GM12892 (cell line): ENCODE results near the gene LEMD1.

Experiments
- DNase-seq: peaks from one replicate; pipeline ENCODE4 v3.0.0; 2011; ENCODE audit not compliant: insufficient read length
- FAIRE-seq: peaks from 2 replicates; lab custom pipeline; 2011; peaks lifted over from hg19 to GRCh38; lab: Jason Lieb, UNC
- POLR2A ChIP-seq: IDR thresholded peaks from 2 replicates; pipeline ENCODE4 v1.6.1; 2011; ENCODE audit warnings: low read depth, low read length, control low read depth
- POLR2AphosphoS5 ChIP-seq: IDR thresholded peaks from 2 replicates; pipeline ENCODE4 v1.6.1; 2011; ENCODE audit warnings: low read depth, low read length, control low read depth
- TAF1 ChIP-seq: IDR thresholded peaks from 2 replicates; pipeline ENCODE4 v1.6.1; 2011; ENCODE audit warnings: low read depth, mild to moderate bottlenecking, control low read depth, low read length, borderline replicate concordance

LEMD1 gene

DNA sequence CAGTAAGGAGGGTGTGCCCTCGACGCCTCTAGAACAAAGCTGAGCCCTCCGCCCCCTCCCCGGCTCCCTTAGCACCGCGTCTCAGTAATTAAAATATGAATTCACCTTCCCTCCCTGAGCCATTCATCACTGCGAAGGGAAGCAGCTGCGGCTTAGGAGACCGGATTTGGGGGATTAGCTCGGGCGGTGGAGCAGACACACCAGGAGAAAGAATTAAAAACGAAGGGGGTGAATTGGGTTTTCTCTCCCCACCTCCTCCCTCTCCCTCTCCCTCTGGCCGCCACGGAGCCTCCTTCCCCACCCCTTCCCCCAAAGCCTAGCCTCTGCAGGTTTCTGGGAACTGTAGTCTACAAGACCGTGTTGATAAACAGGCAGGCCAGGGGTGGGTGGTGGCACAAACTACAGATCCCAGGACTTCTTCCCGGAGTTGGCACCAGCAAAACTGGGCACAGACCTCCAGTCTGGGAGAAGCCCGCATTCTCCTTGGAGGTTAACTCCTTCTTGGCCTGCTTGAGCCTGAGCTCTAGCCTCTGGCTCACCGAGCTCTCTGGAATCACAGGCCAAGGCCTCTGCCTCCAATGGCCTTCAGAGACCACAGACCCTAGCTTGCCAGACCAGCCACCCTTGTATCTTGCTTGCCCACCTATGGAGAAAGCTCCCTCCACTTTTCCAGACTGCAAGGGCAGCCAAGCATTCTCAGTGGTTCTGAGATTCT, 23.2 kb upstream of the LEMD1 start:
- TF ChIP-seq POLR2A (no peak), TAF1 (no peak), POLR2AphosphoS5 (no peak)
- FAIRE-seq, result no peak

GRCh38 chr1:205444300-205444930, 22.6 kb upstream of the LEMD1 start:
- DNase-seq (no peak), FAIRE-seq (no peak)
- TF ChIP-seq POLR2AphosphoS5, result no peak
- TF ChIP-seq POLR2A, result no peak
- no peak for TF ChIP-seq TAF1

More for the DNA sequence above, 23.2 kb upstream of the LEMD1 start:
- no peak for DNase-seq

DNA sequence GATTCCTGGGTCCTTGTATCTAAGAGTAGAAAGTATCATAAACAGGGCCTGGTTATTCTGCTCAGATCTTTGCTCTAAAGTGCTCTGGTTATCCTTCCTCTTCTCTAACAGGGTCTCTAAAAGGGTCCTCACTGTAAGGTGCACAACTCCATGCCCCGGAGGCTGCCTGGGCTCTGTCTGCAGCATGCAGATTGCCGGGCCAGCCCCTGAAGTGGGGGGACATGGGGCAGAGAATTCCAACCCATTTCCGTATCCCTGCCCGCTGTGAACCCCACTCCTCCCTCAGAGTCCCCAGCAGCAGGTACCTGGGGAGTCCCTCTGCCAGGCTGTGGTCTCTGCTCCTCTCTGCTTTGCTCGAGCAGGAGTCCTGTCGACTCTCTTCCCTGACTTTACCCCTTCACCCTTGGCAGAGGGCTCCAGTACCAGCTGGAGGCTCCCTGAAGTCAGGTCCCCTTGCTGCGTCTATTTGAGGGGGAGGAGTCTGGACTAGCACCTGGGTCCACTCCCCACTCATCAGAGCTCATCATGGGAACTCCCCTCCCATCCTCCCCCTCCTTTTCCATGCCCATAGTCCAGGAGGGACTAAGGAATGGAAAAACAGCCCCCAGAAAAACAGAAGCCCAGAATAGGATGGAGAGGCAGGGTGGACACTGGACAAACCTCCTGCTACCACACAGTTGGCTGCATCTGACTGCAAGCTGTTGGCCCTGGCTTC, 21.9 kb upstream of the LEMD1 start:
- FAIRE-seq (no peak), DNase-seq (no peak)
- TF ChIP-seq TAF1 (no peak), POLR2AphosphoS5 (no peak), POLR2A (no peak)

DNA sequence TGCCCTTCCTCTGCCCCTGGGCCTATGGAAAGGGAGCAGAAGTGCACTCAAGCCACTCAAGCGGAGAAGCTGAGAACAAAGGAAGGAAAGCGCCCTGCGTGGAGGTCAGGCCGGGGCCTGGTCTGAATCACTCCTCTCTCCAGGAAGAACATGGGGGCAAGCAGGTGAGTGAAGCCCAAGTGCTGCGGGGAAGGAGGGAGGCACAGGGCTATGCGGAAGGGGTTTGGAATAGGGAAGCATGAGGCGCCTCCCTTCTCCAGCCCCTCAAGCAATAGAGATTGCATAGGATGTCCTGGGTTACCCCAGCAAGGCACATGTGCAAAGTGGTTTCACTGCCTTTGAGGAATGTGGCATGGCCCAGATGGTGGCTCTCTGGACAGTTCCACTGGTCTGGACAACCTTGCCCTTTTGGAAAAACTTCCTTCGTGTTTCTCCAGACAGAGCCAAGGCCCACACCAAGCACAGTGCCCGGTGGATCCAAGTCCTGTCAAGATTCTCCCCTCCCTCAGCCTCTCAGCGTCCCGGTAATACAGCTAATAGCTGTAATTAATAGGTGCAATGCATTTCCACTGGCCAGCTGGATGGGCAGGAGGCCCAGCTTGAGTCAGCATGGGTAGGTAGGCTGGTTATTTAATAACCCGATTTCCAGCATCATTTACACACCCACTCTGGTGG, 20.3 kb upstream of the LEMD1 start:
- DNase-seq (no peak), FAIRE-seq (no peak)
- TF ChIP-seq POLR2A (no peak), TAF1 (no peak), POLR2AphosphoS5 (no peak)

DNA sequence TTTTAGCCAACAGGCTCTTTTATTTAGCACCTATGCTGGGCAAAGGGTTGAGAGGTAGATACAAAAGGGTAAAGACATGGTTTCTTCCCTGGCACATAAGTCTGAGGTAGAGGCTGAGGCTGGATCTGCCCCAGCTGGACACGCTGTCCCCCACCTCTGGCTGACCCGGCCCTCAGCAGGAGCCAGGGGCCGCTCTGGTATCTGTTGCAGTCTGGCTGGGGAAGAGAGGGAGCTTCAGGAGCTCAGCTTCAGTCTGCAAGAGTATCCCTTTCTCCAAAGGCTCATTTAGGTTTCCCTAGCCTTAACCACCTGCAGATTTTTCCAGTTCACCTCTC, 19.8 kb upstream of the LEMD1 start:
- TF ChIP-seq POLR2A (no peak), TAF1 (no peak)
- FAIRE-seq, result no peak

GRCh38 chr1:205441318-205441633, 19.4 kb upstream of the LEMD1 start:
- DNase-seq (no peak), FAIRE-seq (peak; percentile 9)
- TF ChIP-seq POLR2A (no peak), POLR2AphosphoS5 (no peak), TAF1 (no peak)

More for the DNA sequence above, 19.8 kb upstream of the LEMD1 start:
- DNase-seq, result no peak

DNA sequence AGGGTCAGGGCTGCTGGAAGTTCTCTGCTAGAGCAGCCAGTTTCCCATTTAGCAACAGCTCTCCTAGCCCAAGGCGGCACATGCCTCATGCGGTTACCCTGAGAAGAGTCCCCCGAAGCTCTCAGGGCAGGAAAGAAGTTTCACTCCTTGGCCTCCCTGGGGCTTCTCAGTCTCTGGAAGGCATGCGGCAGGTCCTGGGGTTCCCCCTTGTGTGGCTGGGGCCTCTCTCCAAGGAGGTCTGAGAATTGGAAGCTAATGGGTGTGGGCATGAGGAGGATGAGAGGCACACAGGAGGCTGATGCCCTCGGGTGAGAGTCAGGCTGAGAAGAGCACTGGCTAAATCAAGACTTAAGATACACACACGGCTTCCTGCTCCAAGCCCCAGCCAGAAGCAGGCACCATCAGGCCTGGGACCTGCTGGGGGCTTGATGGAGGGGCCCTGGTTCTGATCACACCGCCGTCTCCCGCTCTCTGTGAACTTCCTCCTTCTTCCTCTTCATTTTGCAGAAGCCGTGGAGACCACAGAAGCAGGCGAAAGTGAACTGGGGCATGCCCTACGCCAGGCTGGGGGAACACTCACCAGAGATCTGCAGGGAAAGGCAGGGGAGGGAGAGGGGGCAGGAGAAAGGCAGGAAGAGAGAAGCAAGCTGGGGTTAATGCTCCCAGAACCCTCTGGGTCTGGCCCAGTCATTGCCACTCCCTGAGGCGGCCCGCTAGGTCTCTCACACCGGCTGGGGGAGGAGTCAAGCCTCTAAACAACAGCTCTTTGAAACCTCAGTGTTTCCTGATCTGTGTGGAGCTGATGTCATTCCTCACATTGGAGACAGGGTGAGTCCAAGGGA, 18.8 kb upstream of the LEMD1 start:
- no peak for DNase-seq
- peak; percentile 14 for FAIRE-seq
- no peak for TF ChIP-seq TAF1
- no peak for TF ChIP-seq POLR2AphosphoS5

GRCh38 chr1:205440121-205440475, 18.2 kb upstream of the LEMD1 start:
- DNase-seq, result no peak
- no peak for FAIRE-seq

GRCh38 chr1:205438213-205439158, 16.6 kb upstream of the LEMD1 start:
- FAIRE-seq (no peak), DNase-seq (no peak)
- TF ChIP-seq POLR2AphosphoS5, result no peak
- no peak for TF ChIP-seq TAF1
- TF ChIP-seq POLR2A, result no peak

More at GRCh38 chr1:205440121-205440475, 18.2 kb upstream of the LEMD1 start:
- TF ChIP-seq POLR2A (no peak), TAF1 (no peak), POLR2AphosphoS5 (no peak)

GRCh38 chr1:205437570-205437969, 15.7 kb upstream of the LEMD1 start:
- FAIRE-seq (no peak), DNase-seq (no peak)
- TF ChIP-seq POLR2A (no peak), POLR2AphosphoS5 (no peak), TAF1 (no peak)
